HepG2 (cell line): ENCODE data around the gene RERE. TPM values are rescaled to one million over a fixed set of nuclear protein-coding genes. Genes with fewer than 3 reads are reported as not detected.

Experiments used
- ATAC-seq: fragments of 200-7000 bp; cut with Tn5 transposase; 3 replicates; pipeline ENCODE4 v1.9.1; 2020; ENCODE audit warnings: mild to moderate bottlenecking, moderate library complexity
- BruUV-seq: library from RNA; stranded (reverse); fragments of 400-500 nt; replicated peaks from 2 replicates; lab custom pipeline; 2021; lab: Mats Ljungman, UMichigan
- CTCF ChIA-PET: fragments of 300-600 bp; formaldehyde crosslinking; extraction: SDS; loops from one replicate; lab custom pipeline; 2021; ENCODE audit warnings: low total read pairs, inconsistent platforms, low intra/inter-chr PET ratio; lab: Yijun Ruan, JAX
- POLR2A ChIA-PET: fragments of 350-600 bp; sonication (Branson Sonifier 250); formaldehyde crosslinking; loops from one replicate; lab custom pipeline; 2020; ENCODE audit warnings: antibody characterized with exemption, inconsistent platforms; lab: Yijun Ruan, JAX
- DNase-seq: peaks from one replicate; pipeline ENCODE4 v3.0.0-alpha.2; 2015; ENCODE audit warnings: low spot score
- FAIRE-seq: peaks from 3 replicates; lab custom pipeline; 2011; peaks lifted over from hg19 to GRCh38; lab: Jason Lieb, UNC
- H2AFZ ChIP-seq: one replicate; pipeline ENCODE4 v1.6.1; 2011; ENCODE audit warnings: low read length, inconsistent platforms
- H3K27ac ChIP-seq: fragments of 300-600 bp; 3 replicates; pipeline ENCODE4 v1.8.0; 2011; ENCODE audit warnings: mixed run types, mild to moderate bottlenecking, mixed read lengths, low read length, inconsistent platforms; ENCODE audit not compliant: insufficient read depth; ENCODE audit errors: extremely low read length
- H3K27me3 ChIP-seq, 2 experiments: fragments of 200-600 bp in 1 of 2; 2 replicates in 1 of 2; 3 replicates in 1 of 2; pipeline versions ENCODE4 v1.6.0 to v1.8.0; 2011; ENCODE audit warnings: low read length in 2 of 2, mild to moderate bottlenecking in 2 of 2, moderate library complexity in 2 of 2, inconsistent platforms in 1 of 2; ENCODE audit not compliant: insufficient read depth in 2 of 2, control insufficient read depth in 1 of 2
- H3K36me3 ChIP-seq, 2 experiments: fragments of 200-600 bp in 1 of 2; replicated peaks in 1 of 2; 2 replicates in 1 of 2; 3 replicates in 1 of 2; pipeline versions ENCODE4 v1.5.1 to v1.8.0; 2011; ENCODE audit warnings: low read length in 2 of 2, inconsistent platforms in 1 of 2; ENCODE audit not compliant: insufficient read depth in 2 of 2, control insufficient read depth in 1 of 2
- H3K4me1 ChIP-seq: 2 replicates; pipeline ENCODE4 v1.5.1; 2012; ENCODE audit warnings: low read length, inconsistent platforms; ENCODE audit not compliant: insufficient read depth
- H3K4me2 ChIP-seq: 2 replicates; pipeline ENCODE4 v1.6.0; 2011; ENCODE audit warnings: low read depth, low read length, inconsistent platforms
- H3K4me3 ChIP-seq, 3 experiments: fragments of 200-600 bp in 1 of 3; sonication (generic), shearing (Covaris generic) in 1 of 3; replicated peaks in 1 of 3; 2 replicates each; pipeline ENCODE4 v1.5.1; 2011 to 2016; ENCODE audit warnings: low read length in 3 of 3, inconsistent platforms in 2 of 3, low read depth in 2 of 3, mild to moderate bottlenecking in 2 of 3, control low read depth in 1 of 3, mixed read lengths in 1 of 3; ENCODE audit not compliant: insufficient read depth in 1 of 3
- H3K79me2 ChIP-seq: one replicate; pipeline ENCODE4 v1.6.1; 2011; ENCODE audit warnings: low read length, inconsistent platforms; ENCODE audit not compliant: insufficient read depth
- H3K9ac ChIP-seq: 2 replicates; pipeline ENCODE4 v1.6.0; 2011; ENCODE audit warnings: mild to moderate bottlenecking, low read depth, low read length, inconsistent platforms; ENCODE audit not compliant: insufficient read depth
- H3K9me3 ChIP-seq: 2 replicates; pipeline ENCODE4 v1.5.1; 2012; ENCODE audit warnings: mild to moderate bottlenecking, low read length
- H4K20me1 ChIP-seq: 2 replicates; pipeline ENCODE4 v1.6.0; 2011; ENCODE audit warnings: inconsistent platforms, mild to moderate bottlenecking, low read length, moderate library complexity; ENCODE audit not compliant: insufficient read depth
- ETV6 ChIP-seq: sonication (generic); formaldehyde crosslinking; conservative IDR thresholded peaks from 2 replicates; pipeline ENCODE4 v1.4.0; 2020; ENCODE audit warnings: missing genetic modification reagents
- FOXJ3 ChIP-seq: sonication (generic); formaldehyde crosslinking; IDR thresholded peaks from 2 replicates; pipeline ENCODE4 v1.4.0; 2020; ENCODE audit warnings: missing genetic modification reagents, mild to moderate bottlenecking, borderline replicate concordance
- KDM2A ChIP-seq: sonication (generic); formaldehyde crosslinking; IDR thresholded peaks from 2 replicates; pipeline ENCODE4 v1.4.0; 2020; ENCODE audit warnings: low read depth, missing genetic modification reagents, borderline replicate concordance
- KLF9 ChIP-seq: IDR thresholded peaks from 2 replicates; pipeline ENCODE4 v1.6.1; 2016; ENCODE audit warnings: low read depth
- RORA ChIP-seq: sonication (generic); formaldehyde crosslinking; IDR thresholded peaks from 2 replicates; pipeline ENCODE4 v1.5.0; 2020; ENCODE audit warnings: mild to moderate bottlenecking, missing genetic modification reagents, moderate library complexity
- TRAFD1 ChIP-seq: sonication (generic); formaldehyde crosslinking; IDR thresholded peaks from 2 replicates; pipeline ENCODE4 v1.5.1; 2020; ENCODE audit warnings: missing genetic modification reagents, mild to moderate bottlenecking, borderline replicate concordance
- ZMYM2 ChIP-seq: sonication (generic); formaldehyde crosslinking; IDR thresholded peaks from 2 replicates; pipeline ENCODE4 v1.8.0; 2022; ENCODE audit warnings: mild to moderate bottlenecking, missing genetic modification reagents
- ZNF280B ChIP-seq: sonication (generic); formaldehyde crosslinking; IDR thresholded peaks from 2 replicates; pipeline ENCODE4 v1.5.0; 2020; ENCODE audit warnings: missing genetic modification reagents, mild to moderate bottlenecking, borderline replicate concordance
- ZNF484 ChIP-seq: sonication (generic); formaldehyde crosslinking; IDR thresholded peaks from 2 replicates; pipeline ENCODE4 v1.5.1; 2020; ENCODE audit warnings: mild to moderate bottlenecking, low read depth, missing genetic modification reagents, borderline replicate concordance
- ZNF546 ChIP-seq: sonication (generic); formaldehyde crosslinking; conservative IDR thresholded peaks from 2 replicates; pipeline ENCODE4 v1.8.1; 2023; ENCODE audit warnings: mild to moderate bottlenecking, missing genetic modification reagents
- ZNF646 ChIP-seq: sonication (generic); formaldehyde crosslinking; IDR thresholded peaks from 2 replicates; pipeline ENCODE4 v1.9.0; 2021; ENCODE audit warnings: mild to moderate bottlenecking, missing genetic modification reagents
- ZNF737 ChIP-seq: sonication (generic); formaldehyde crosslinking; IDR thresholded peaks from 2 replicates; pipeline ENCODE4 v1.5.0; 2020; ENCODE audit warnings: missing genetic modification reagents, mild to moderate bottlenecking, borderline replicate concordance
- ZNF781 ChIP-seq: sonication (generic); formaldehyde crosslinking; IDR thresholded peaks from 2 replicates; pipeline ENCODE4 v1.5.1; 2020; ENCODE audit warnings: borderline replicate concordance, mild to moderate bottlenecking, missing genetic modification reagents; ENCODE audit errors: not compliant biosample characterization
- WGBS: methylation state at CpG from one replicate; pipeline ENCODE4 v1.1.6; 2017; ENCODE audit warnings: low lambda C conversion rate; 5-methylcytosine and 5-hydroxymethylcytosine counted together
- in situ Hi-C: cut with HindIII; loops from 2 replicates; pipeline ENCODE4 v1.10.0; 2017; ENCODE audit warnings: low pct_unique_long_range_greater_than_20kb; ENCODE audit not compliant: extremely low pct_ligation_motif_present
- intact Hi-C: fragments of 100-400 bp; cut with micrococcal nuclease; formaldehyde crosslinking; loops from one replicate; pipeline ENCODE4 v1.10.0; 2022; ENCODE audit not compliant: unreplicated experiment
- polyA plus RNA-seq, 8 experiments: library from polyadenylated mRNA; depleted of rRNA in 3 of 8; stranded (reverse) in 7 of 8; unstranded in 1 of 8; fragments of >200 nt; fragmentation: Illumina TruSeq in 4 of 8; extraction: Trizol in 4 of 8; gene quantifications; 2 replicates each; pipeline versions ENCODE4 v1.2.1 to v1.2.3, GENCODE V29; 2011 to 2016; ENCODE audit warnings: low read depth in 4 of 8, missing spikeins in 1 of 8, mixed read lengths in 1 of 8; ENCODE audit not compliant: insufficient read depth in 1 of 8
- total RNA-seq, 5 experiments: library from RNA; depleted of rRNA; stranded (reverse); fragments of >200 nt; fragmentation: Illumina TruSeq; extraction: Trizol; gene quantifications; 2 replicates each; pipeline ENCODE4 v1.2.3, GENCODE V29; 2016; ENCODE audit warnings: low read depth in 1 of 5

The RERE gene
- total and polyA plus RNA-seq, 2 of the 13 experiments (the other 11 are each of a cell fraction or from before 2014, with no cell fraction given) = 18.3 to 21.9 TPM

GRCh38 chr1:8586438-8586837, 231.0 kb downstream of the RERE start:
- no peak overlapping the region for H3K4me2 ChIP-seq
- no peak overlapping the region for H3K4me3 ChIP-seq
- no peaks in the 10 kb centered on the region for H3K9me3 ChIP-seq
- 100% methylated on average over 1 of the region's 1 CpG for WGBS
- intact Hi-C loops = no loop called here
- H4K20me1 ChIP-seq = peaks cover 40% of the 10 kb centered on the region
- no peak for ATAC-seq
- FAIRE-seq = no peak
- in situ Hi-C loops = no loop called here
- BruUV-seq = no TSS peak
- no peak overlapping the region for H3K9ac ChIP-seq
- ChIA-PET POLR2A (no interaction called here), CTCF (no interaction called here)
- H2AFZ ChIP-seq = no peak overlapping the region
- H3K4me1 ChIP-seq = peaks cover 2% of the 10 kb centered on the region; the same call in 1 of the 2 replicates
- H3K36me3 ChIP-seq = peaks cover 4 to 29% of the 10 kb centered on the region in 2 experiments; a peak in 4 of 5 replicates
- no peaks in the 10 kb centered on the region for H3K27me3 ChIP-seq
- peaks cover 83% of the 10 kb centered on the region for H3K79me2 ChIP-seq
- no peak for DNase-seq
- TF ChIP-seq ZNF484 (CRISPR knock-in tag) (no peak), ZMYM2 (CRISPR knock-in tag) (no peak), TRAFD1 (CRISPR knock-in tag) (no peak), FOXJ3 (CRISPR knock-in tag) (no peak), RORA (CRISPR knock-in tag) (no peak), ZNF546 (CRISPR knock-in tag) (no peak), KDM2A (CRISPR knock-in tag) (no peak), ZNF280B (no peak), KLF9 (CRISPR knock-in tag) (no peak), ZNF781 (CRISPR knock-in tag) (no peak), ZNF737 (CRISPR knock-in tag) (no peak), ETV6 (CRISPR knock-in tag) (no peak), ZNF646 (CRISPR knock-in tag) (no peak)
- no peak overlapping the region for H3K27ac ChIP-seq
